Ishikawa (cell line): Measurements from ENCODE around the gene FUT1.

Experiments used
- CEBPB ChIP-seq: IDR thresholded peaks from 2 replicates; pipeline ENCODE4 v1.6.1; 2012
- EGR1 ChIP-seq: IDR thresholded peaks from 2 replicates; pipeline ENCODE4 v1.6.1; 2012
- EP300 ChIP-seq: IDR thresholded peaks from 2 replicates; pipeline ENCODE4 v1.6.1; 2012; ENCODE audit warnings: borderline replicate concordance
- NFIC ChIP-seq: IDR thresholded peaks from 2 replicates; pipeline ENCODE4 v1.6.1; 2012
- RAD21 ChIP-seq: IDR thresholded peaks from 2 replicates; pipeline ENCODE4 v1.6.1; 2012; ENCODE audit warnings: low read depth
- TAF1 ChIP-seq: IDR thresholded peaks from 2 replicates; pipeline ENCODE4 v1.6.1; 2012; ENCODE audit warnings: low read depth, mild to moderate bottlenecking
- TCF12 ChIP-seq: IDR thresholded peaks from 2 replicates; pipeline ENCODE4 v1.6.1; 2012; ENCODE audit warnings: low read depth
- TEAD4 ChIP-seq: IDR thresholded peaks from 2 replicates; pipeline ENCODE4 v1.6.1; 2012
- YY1 ChIP-seq: IDR thresholded peaks from 2 replicates; pipeline ENCODE4 v1.6.1; 2012; ENCODE audit warnings: low read depth
- TF ChIP-seq, protein P1 (sequence below): IDR thresholded peaks from 2 replicates; pipeline ENCODE4 v1.6.1; 2012
- TF ChIP-seq, protein P2 (sequence below): IDR thresholded peaks from 2 replicates; pipeline ENCODE4 v1.6.1; 2012

DNA sequence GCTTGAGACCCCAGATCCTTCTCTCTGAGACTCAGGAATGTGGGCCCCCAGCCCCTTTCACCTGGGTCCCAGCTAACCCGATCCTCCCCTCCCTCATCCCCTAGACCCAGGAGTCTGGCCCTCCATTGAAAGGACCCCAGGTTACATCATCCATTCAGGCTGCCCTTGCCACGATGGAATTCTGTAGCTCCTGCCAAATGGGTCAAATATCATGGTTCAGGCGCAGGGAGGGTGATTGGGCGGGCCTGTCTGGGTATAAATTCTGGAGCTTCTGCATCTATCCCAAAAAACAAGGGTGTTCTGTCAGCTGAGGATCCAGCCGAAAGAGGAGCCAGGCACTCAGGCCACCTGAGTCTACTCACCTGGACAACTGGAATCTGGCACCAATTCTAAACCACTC, 3.3 kb upstream of the FUT1 start:
- TF ChIP-seq RAD21 (no peak), TCF12 (no peak), TEAD4 (no peak; the same call in 1 of the 2 replicates), TAF1 (no peak), EP300 (no peak), EGR1 (no peak), NFIC (no peak), YY1 (no peak), CEBPB (no peak)
- TF ChIP-seq, protein P1, sequence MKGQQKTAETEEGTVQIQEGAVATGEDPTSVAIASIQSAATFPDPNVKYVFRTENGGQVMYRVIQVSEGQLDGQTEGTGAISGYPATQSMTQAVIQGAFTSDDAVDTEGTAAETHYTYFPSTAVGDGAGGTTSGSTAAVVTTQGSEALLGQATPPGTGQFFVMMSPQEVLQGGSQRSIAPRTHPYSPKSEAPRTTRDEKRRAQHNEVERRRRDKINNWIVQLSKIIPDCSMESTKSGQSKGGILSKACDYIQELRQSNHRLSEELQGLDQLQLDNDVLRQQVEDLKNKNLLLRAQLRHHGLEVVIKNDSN: no peak
- TF ChIP-seq, protein P2, sequence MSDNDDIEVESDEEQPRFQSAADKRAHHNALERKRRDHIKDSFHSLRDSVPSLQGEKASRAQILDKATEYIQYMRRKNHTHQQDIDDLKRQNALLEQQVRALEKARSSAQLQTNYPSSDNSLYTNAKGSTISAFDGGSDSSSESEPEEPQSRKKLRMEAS: no peak
